HepG2 (cell line): ENCODE results near the gene UBE2E1. TPM values are rescaled to one million over a fixed set of nuclear protein-coding genes. Genes with fewer than 3 reads are reported as not detected.
A peak's percentile ranks its signal among the peaks of the same experiment; 100 is the strongest.

Source experiments
- ARNT2 ChIP-seq: sonication (generic); formaldehyde crosslinking; IDR thresholded peaks from 2 replicates; pipeline ENCODE4 v1.8.0; 2022; ENCODE audit warnings: mild to moderate bottlenecking, low read depth, missing genetic modification reagents, moderate library complexity
- E2F2 ChIP-seq: sonication (generic); formaldehyde crosslinking; IDR thresholded peaks from 2 replicates; pipeline ENCODE4 v1.4.0; 2020; ENCODE audit warnings: missing genetic modification reagents, borderline replicate concordance
- FOXP4 ChIP-seq: sonication (generic); formaldehyde crosslinking; IDR thresholded peaks from 2 replicates; pipeline ENCODE4 v1.4.0; 2020; ENCODE audit warnings: missing genetic modification reagents
- HHEX ChIP-seq: IDR thresholded peaks from 2 replicates; pipeline ENCODE4 v1.6.1; 2016; ENCODE audit warnings: control low read depth
- MEIS1 ChIP-seq: sonication (generic); formaldehyde crosslinking; IDR thresholded peaks from 2 replicates; pipeline ENCODE4 v1.9.0; 2021; ENCODE audit warnings: mild to moderate bottlenecking, missing genetic modification reagents, moderate library complexity, borderline replicate concordance
- NCOA2 ChIP-seq: sonication (generic); formaldehyde crosslinking; IDR thresholded peaks from 2 replicates; pipeline ENCODE4 v1.8.0; 2022; ENCODE audit warnings: inconsistent platforms
- SAFB2 ChIP-seq: sonication (generic); formaldehyde crosslinking; IDR thresholded peaks from 2 replicates; pipeline ENCODE4 v1.5.1; 2020; ENCODE audit warnings: missing genetic modification reagents, low read depth, mild to moderate bottlenecking, borderline replicate concordance
- SKI ChIP-seq: fragments of 450-650 bp; IDR thresholded peaks from one replicate; pipeline ENCODE4 v1.6.1; 2018; ENCODE audit warnings: mild to moderate bottlenecking; ENCODE audit not compliant: partially characterized antibody
- TFE3 ChIP-seq: IDR thresholded peaks from 2 replicates; pipeline ENCODE4 v1.6.1; 2016
- ZFP91 ChIP-seq: sonication (generic); formaldehyde crosslinking; IDR thresholded peaks from 2 replicates; pipeline ENCODE4 v1.9.0; 2022; ENCODE audit warnings: missing genetic modification reagents, mild to moderate bottlenecking, borderline replicate concordance
- ZNF121 ChIP-seq: sonication (generic); formaldehyde crosslinking; IDR thresholded peaks from 2 replicates; pipeline ENCODE4 v1.5.0; 2020; ENCODE audit warnings: mild to moderate bottlenecking, missing genetic modification reagents
- ZNF136 ChIP-seq: sonication (generic); formaldehyde crosslinking; IDR thresholded peaks from 2 replicates; pipeline ENCODE4 v1.8.1; 2022; ENCODE audit warnings: low read depth, mild to moderate bottlenecking, moderate library complexity, missing genetic modification reagents
- ZNF224 ChIP-seq: sonication (generic); formaldehyde crosslinking; IDR thresholded peaks from 2 replicates; pipeline ENCODE4 v1.5.0; 2020; ENCODE audit warnings: mild to moderate bottlenecking, missing genetic modification reagents
- ZNF235 ChIP-seq: sonication (generic); formaldehyde crosslinking; IDR thresholded peaks from 2 replicates; pipeline ENCODE4 v1.8.1; 2023; ENCODE audit warnings: mild to moderate bottlenecking, missing genetic modification reagents, borderline replicate concordance
- ZNF296 ChIP-seq: sonication (generic); formaldehyde crosslinking; conservative IDR thresholded peaks from 2 replicates; pipeline ENCODE4 v1.5.0; 2020; ENCODE audit warnings: mild to moderate bottlenecking, missing genetic modification reagents
- ZNF382 ChIP-seq: sonication (generic); formaldehyde crosslinking; IDR thresholded peaks from 2 replicates; pipeline ENCODE4 v1.5.0; 2020; ENCODE audit warnings: missing genetic modification reagents, mild to moderate bottlenecking, borderline replicate concordance
- ZNF549 ChIP-seq: sonication (generic); formaldehyde crosslinking; IDR thresholded peaks from 2 replicates; pipeline ENCODE4 v1.5.0; 2020; ENCODE audit warnings: missing genetic modification reagents
- ZNF761 ChIP-seq: sonication (generic); formaldehyde crosslinking; conservative IDR thresholded peaks from 2 replicates; pipeline ENCODE4 v1.4.0; 2020; ENCODE audit warnings: mild to moderate bottlenecking, missing genetic modification reagents
- ZNF773 ChIP-seq: sonication (generic); formaldehyde crosslinking; IDR thresholded peaks from 2 replicates; pipeline ENCODE4 v1.4.0; 2020; ENCODE audit warnings: missing genetic modification reagents, borderline replicate concordance
- ZNF792 ChIP-seq: IDR thresholded peaks from 2 replicates; pipeline ENCODE4 v1.6.1; 2016
- polyA plus RNA-seq, 8 experiments: library from polyadenylated mRNA; depleted of rRNA in 3 of 8; stranded (reverse) in 7 of 8; unstranded in 1 of 8; fragments of >200 nt; fragmentation: Illumina TruSeq in 4 of 8; extraction: Trizol in 4 of 8; gene quantifications; 2 replicates each; pipeline versions ENCODE4 v1.2.1 to v1.2.3, GENCODE V29; 2011 to 2016; ENCODE audit warnings: low read depth in 4 of 8, missing spikeins in 1 of 8, mixed read lengths in 1 of 8; ENCODE audit not compliant: insufficient read depth in 1 of 8
- total RNA-seq, 5 experiments: library from RNA; depleted of rRNA; stranded (reverse); fragments of >200 nt; fragmentation: Illumina TruSeq; extraction: Trizol; gene quantifications; 2 replicates each; pipeline ENCODE4 v1.2.3, GENCODE V29; 2016; ENCODE audit warnings: low read depth in 1 of 5
- TF ChIP-seq, protein P1 (sequence below): sonication (generic); formaldehyde crosslinking; IDR thresholded peaks from 2 replicates; pipeline ENCODE4 v1.4.0; 2020; ENCODE audit warnings: missing genetic modification reagents

UBE2E1 gene
- total and polyA plus RNA-seq, 2 of the 13 experiments (the other 11 are each of a cell fraction or from before 2014, with no cell fraction given), result 55.4 to 61.8 TPM

DNA sequence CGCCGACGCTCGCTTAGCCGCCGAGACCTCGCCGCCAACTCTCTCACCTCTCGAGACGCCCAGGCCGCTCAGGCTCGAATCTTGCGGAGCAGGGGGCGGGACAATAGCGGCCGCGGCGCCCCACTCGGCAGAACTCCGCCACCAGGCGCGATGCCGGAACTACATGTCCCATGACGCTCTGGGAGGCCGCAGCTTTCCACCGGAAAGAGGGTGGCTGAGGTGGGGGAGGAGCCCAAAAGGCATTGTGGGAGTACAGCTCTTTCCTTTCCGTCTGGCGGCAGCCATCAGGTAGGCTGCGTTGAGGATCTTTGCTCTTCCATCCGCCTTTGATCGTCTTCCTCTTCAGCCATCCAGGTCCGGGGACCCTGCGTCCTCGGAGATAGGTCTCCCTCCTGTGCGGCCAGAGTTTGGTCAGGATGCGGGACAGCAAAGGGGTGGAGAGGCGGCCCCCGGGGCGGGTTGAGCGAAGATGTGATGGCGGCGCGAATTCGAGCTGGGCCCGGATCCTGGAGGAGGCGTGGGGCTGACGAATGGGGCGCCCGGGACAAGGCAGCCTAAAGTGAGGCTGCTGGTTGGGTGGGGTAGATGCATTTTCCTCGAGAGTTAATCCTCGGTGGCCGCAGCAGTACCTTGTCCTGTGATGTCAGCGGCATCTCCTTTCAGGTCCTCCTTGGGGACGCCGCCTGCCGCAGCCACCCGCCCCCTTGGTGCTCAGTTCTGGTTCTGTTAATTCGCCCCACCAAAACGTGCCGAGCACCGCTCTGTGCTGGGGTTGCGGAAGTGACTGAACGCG, 111.3 kb downstream of the UBE2E1 start, which contains the start of the genes NKIRAS1 and RPL15 (continued):
- TF ChIP-seq E2F2 (CRISPR knock-in tag) (no peak; the same call in 1 of the 2 replicates), ZNF224 (CRISPR knock-in tag) (0 out of 2 replicates have a peak, but pooled peaks have one; percentile 24), NCOA2 (peak; percentile 74; the same call in 1 of the 2 replicates), ARNT2 (CRISPR knock-in tag) (peak; percentile 91), ZNF549 (CRISPR knock-in tag) (no peak), ZNF235 (CRISPR knock-in tag) (peak; percentile 56; the same call in 1 of the 2 replicates), FOXP4 (CRISPR knock-in tag) (peak; percentile 61), ZNF761 (0 out of 2 replicates have a peak, but pooled peaks have one; percentile 42), ZFP91 (CRISPR knock-in tag) (peak; percentile 91), ZNF136 (0 out of 2 replicates have a peak, but pooled peaks have one; percentile 71), HHEX (CRISPR knock-in tag) (no peak), ZNF773 (CRISPR knock-in tag) (0 out of 2 replicates have a peak, but pooled peaks have one; percentile 40), SKI (no peak), ZNF792 (peak; percentile 82; the same call in 1 of the 2 replicates), SAFB2 (CRISPR knock-in tag) (no peak), MEIS1 (CRISPR knock-in tag) (0 out of 2 replicates have a peak, but pooled peaks have one; percentile 35), ZNF382 (CRISPR knock-in tag) (no peak), ZNF121 (CRISPR knock-in tag) (0 out of 2 replicates have a peak, but pooled peaks have one; percentile 44), ZNF296 (CRISPR knock-in tag) (peak; percentile 12; the same call in 1 of the 2 replicates), TFE3 (peak; percentile 85)
- TF ChIP-seq, protein P1, sequence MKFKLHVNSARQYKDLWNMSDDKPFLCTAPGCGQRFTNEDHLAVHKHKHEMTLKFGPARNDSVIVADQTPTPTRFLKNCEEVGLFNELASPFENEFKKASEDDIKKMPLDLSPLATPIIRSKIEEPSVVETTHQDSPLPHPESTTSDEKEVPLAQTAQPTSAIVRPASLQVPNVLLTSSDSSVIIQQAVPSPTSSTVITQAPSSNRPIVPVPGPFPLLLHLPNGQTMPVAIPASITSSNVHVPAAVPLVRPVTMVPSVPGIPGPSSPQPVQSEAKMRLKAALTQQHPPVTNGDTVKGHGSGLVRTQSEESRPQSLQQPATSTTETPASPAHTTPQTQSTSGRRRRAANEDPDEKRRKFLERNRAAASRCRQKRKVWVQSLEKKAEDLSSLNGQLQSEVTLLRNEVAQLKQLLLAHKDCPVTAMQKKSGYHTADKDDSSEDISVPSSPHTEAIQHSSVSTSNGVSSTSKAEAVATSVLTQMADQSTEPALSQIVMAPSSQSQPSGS (CRISPR knock-in tag), result peak; percentile 79
